Measurements from ENCODE around the gene HECTD4. TPM values are rescaled to one million over a fixed set of nuclear protein-coding genes. Genes with fewer than 3 reads are reported as not detected.
"Not testable (repeated sequence)": the region's sequence is repeated elsewhere in the genome, so short reads cannot be mapped to it uniquely, and the experiment has no call there.

Gene HECTD4
- total and polyA plus RNA-seq, 11 donors: 6.3 to 30.7 (median 23.1) TPM

DNA sequence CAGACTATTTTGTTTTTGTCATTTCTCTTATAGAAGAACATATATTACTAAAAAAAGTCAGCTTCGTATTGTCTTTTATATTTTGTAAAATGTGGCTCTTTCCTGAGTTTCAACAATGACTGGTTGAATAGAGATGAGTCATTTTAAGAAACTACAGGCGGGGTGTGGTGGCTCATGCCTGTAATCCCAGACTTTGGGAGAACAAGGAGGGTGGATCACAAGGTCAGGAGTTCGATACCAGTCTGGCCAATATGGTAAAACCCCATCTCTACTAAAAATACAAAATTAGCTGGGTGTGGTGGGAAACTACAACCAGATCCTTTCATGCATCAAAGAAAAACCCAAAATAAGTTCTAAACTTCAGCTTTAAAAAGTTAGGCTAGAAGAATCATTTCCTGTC is 28.8 kb downstream of the HECTD4 start:
- WGBS, 4 donors: 76 to 87% (median 83%) methylated on average over 3 of the region's 3 CpGs
- intact Hi-C loops (cut with DNase I): no loop called here

GRCh38 chr12:112352921-112353320 is 29.3 kb downstream of the HECTD4 start:
- Histone ChIP-seq H3K4me1 (peaks cover 0 to 43% (median 20%) of the 10 kb centered on the region in 12 donors), H3K27me3 (no peaks in the 10 kb centered on the region), H3K9me3 (no peaks in the 10 kb centered on the region), H3K36me3 (no peaks in the 10 kb centered on the region), H3K4me3 (no peak overlapping the region), H3K27ac (no peak overlapping the region)
- 93 to 100% (median 97%) methylated on average over 1 of the region's 1 CpG for WGBS, 4 donors
- DNase-seq (no peak), ATAC-seq (no peak)
- intact Hi-C loops (cut with DNase I): no loop called here
- TF ChIP-seq POLR2A (IDR thresholded peaks at IDR 0.05) (no peak), CTCF (IDR thresholded peaks at IDR 0.05) (no peak)

More for the DNA sequence above, 28.8 kb downstream of the HECTD4 start:
- no peak for ATAC-seq
- H3K36me3 ChIP-seq: no peaks in the 10 kb centered on the region
- H3K4me3 ChIP-seq: no peak overlapping the region
- H3K27me3 ChIP-seq: no peaks in the 10 kb centered on the region
- DNase-seq: no peak
- TF ChIP-seq CTCF (IDR thresholded peaks at IDR 0.05) (no peak), POLR2A (IDR thresholded peaks at IDR 0.05) (no peak)
- no peaks in the 10 kb centered on the region for H3K9me3 ChIP-seq
- H3K27ac ChIP-seq: no peak overlapping the region
- peaks cover 0 to 40% (median 18%) of the 10 kb centered on the region in 12 donors for H3K4me1 ChIP-seq

- H3K4me3 ChIP-seq: no peak overlapping the region
- H3K27ac ChIP-seq: no peak overlapping the region
- no peaks in the 10 kb centered on the region for H3K9me3 ChIP-seq
- TF ChIP-seq POLR2A (IDR thresholded peaks at IDR 0.05) (no peak), CTCF (IDR thresholded peaks at IDR 0.05) (no peak)
- 47 to 58% (median 55%) methylated on average over 3 of the region's 3 CpGs for WGBS, 4 donors
- intact Hi-C loops (cut with DNase I): no loop called here
- H3K27me3 ChIP-seq: no peaks in the 10 kb centered on the region
- H3K36me3 ChIP-seq: no peaks in the 10 kb centered on the region
- DNase-seq: no peak
- peak in 1 of 4 donors; percentile 33 for ATAC-seq
- H3K4me1 ChIP-seq: peaks cover 0 to 43% (median 22%) of the 10 kb centered on the region in 12 donors
These were observed 31.3 kb downstream of the HECTD4 start for GRCh38 chr12:112350593-112351592.

DNA sequence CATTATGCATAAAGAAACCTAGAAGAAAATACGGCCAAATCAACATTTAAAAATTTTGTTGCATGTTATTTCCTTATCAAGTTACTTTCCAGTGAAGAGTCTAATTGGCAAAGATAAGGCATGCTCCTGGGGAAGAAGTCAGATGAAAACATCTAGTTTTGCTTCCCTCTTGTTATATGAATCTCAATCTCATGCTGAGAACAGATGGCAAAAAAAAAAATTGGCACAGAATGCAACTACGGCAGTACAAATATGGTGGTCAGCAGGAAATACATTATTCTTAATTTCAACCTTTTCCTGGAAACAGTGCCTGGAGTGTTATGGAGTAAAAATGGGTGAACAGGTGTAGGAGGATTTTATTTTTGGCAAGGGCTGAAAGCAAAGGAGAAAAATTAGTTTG is 32.8 kb downstream of the HECTD4 start:
- 45 to 67% (median 53%) methylated on average over 2 of the region's 2 CpGs for WGBS, 4 donors
- intact Hi-C loops (cut with DNase I): no loop called here
- Histone ChIP-seq H3K27ac (no peak overlapping the region), H3K36me3 (no peaks in the 10 kb centered on the region), H3K27me3 (no peaks in the 10 kb centered on the region), H3K4me3 (no peak overlapping the region), H3K4me1 (peaks cover 0 to 43% (median 22%) of the 10 kb centered on the region in 12 donors), H3K9me3 (no peaks in the 10 kb centered on the region)
- DNase-seq: no peak
- no peak for ATAC-seq
- TF ChIP-seq POLR2A (IDR thresholded peaks at IDR 0.05) (no peak), CTCF (IDR thresholded peaks at IDR 0.05) (no peak)

- H3K27ac ChIP-seq; DNase-seq; H3K36me3 ChIP-seq; H3K27me3 ChIP-seq; H3K4me3 ChIP-seq; intact Hi-C loops (cut with DNase I); H3K9me3 ChIP-seq; ATAC-seq: not testable (repeated sequence)
- WGBS, 4 donors: 97 to 99% (median 98%) methylated on average over 6 of the region's 6 CpGs
- H3K4me1 ChIP-seq: peaks cover 0 to 38% (median 20%) of the 10 kb centered on the region in 12 donors
These were observed 33.3 kb downstream of the HECTD4 start for GRCh38 chr12:112348926-112349325.
